ENCODE data around the gene YBX2.
"Not testable (repeated sequence)": the region's sequence is repeated elsewhere in the genome, so short reads cannot be mapped to it uniquely, and the experiment has no call there.

The YBX2 gene

DNA sequence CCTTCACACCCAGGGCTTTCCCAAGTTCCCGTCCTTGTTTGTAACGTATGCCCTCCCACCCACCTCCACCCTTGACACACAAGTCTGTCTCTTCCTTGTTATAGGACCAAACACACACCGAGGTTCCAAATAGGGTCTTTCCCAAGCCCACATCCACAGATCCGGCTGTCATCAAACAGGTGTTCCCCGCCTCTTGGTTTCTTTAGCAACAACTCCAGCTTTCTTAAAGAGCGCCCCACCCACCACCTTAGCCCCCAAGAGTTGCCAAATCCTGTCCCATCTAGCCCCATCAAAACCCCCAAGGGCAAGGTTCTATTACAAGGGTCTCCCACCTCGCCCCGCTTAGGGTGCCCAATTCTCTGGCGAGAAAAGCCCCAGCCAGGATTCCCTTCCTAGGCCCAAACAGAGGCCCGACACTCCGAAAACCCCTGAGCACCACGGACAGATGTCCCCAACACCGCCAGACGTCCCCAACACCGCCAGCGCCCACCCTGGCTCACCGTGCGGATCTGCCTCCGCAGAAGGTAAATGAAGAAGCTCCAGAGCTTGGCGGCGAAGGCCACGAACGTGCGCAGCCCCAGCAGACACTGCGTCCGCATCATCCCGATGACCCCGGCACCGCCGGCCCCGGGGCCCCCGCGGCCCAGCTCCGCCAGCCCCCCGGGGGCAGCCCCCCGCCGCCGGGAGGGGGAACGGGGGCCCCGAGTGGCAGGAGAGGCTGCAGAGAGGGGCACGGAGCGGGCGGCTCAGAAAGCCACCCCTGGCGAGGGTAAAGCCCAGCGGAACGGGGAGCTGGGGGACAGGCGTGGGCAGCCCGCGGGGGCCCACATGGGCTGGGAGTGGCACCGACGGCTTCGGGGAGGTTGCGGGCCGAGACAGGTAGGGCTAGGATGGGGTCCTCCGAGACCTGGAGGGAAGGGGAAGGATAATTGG is 43.5 kb downstream of the YBX2 start:
- H3K9me3 Mint-ChIP-seq: no peaks in the 10 kb centered on the region
- peaks cover 7% of the 10 kb centered on the region for H3K36me3 Mint-ChIP-seq
- peak overlapping the region; percentile 92 for H3K4me3 Mint-ChIP-seq
- H3K27ac Mint-ChIP-seq: peak overlapping the region; percentile 93
- H3K27me3 Mint-ChIP-seq: no peaks in the 10 kb centered on the region
- peaks cover 44% of the 10 kb centered on the region for H3K4me1 Mint-ChIP-seq

GRCh38 chr17:7249830-7250229 is 44.6 kb downstream of the YBX2 start:
- peaks cover 6% of the 10 kb centered on the region for H3K36me3 Mint-ChIP-seq
- no peaks in the 10 kb centered on the region for H3K27me3 Mint-ChIP-seq
- H3K27ac Mint-ChIP-seq: peak overlapping the region; percentile 59
- no peaks in the 10 kb centered on the region for H3K9me3 Mint-ChIP-seq
- H3K4me1 Mint-ChIP-seq: peaks cover 43% of the 10 kb centered on the region
- H3K4me3 Mint-ChIP-seq: peak overlapping the region; percentile 92

DNA sequence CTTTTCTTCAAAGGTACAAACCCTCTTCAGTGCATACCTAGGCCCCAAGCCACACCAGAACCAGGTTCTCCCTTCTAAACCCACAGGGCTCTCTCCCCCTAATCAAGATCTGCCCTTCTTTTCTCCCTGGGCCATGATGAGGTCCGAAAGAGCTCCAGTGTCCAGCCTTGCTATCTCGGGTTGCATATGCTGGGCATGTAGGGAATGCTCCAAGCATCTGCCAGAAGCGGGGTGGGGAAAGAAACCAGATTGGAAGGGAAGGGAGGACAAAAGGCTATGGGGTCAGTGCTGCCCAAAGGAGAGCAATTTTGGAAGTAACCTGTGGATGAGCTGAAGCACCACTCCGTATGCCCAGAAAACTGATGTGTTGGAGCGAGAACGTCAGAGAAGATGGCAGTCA is 45.2 kb downstream of the YBX2 start:
- Mint-ChIP-seq H3K27ac (peak overlapping the region; percentile 53), H3K4me1 (peaks cover 39% of the 10 kb centered on the region), H3K36me3 (peaks cover 4% of the 10 kb centered on the region)

DNA sequence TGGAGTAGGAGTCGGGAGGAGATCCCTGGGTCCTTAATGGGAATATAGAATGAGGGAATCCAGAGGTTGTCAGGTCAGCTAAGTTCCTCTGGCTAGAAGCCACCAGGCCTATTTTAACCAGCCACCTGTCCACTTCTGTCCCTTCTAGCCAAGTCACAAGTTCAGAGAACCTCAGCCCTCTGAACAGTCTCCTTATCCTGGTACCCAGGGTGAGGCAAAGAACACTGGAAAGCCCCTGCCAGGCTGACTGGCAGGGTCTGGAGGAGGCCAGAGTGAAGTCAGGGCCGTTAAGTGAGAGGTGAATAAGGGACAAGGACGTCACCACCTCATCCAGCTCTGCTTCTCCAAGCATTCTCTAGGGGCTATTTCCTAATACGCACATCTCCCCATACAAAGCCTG is 45.6 kb downstream of the YBX2 start:
- peak overlapping the region; percentile 92 for H3K4me3 Mint-ChIP-seq
- no peaks in the 10 kb centered on the region for H3K27me3 Mint-ChIP-seq
- H3K9me3 Mint-ChIP-seq: no peaks in the 10 kb centered on the region
- peaks cover 2% of the 10 kb centered on the region for H3K36me3 Mint-ChIP-seq
- H3K4me1 Mint-ChIP-seq: peaks cover 36% of the 10 kb centered on the region
- H3K27ac Mint-ChIP-seq: peak overlapping the region; percentile 55

More for the DNA sequence above, 45.2 kb downstream of the YBX2 start:
- no peaks in the 10 kb centered on the region for H3K9me3 Mint-ChIP-seq
- no peaks in the 10 kb centered on the region for H3K27me3 Mint-ChIP-seq
- peak overlapping the region; percentile 92 for H3K4me3 Mint-ChIP-seq

- no peak overlapping the region for H3K4me3 Mint-ChIP-seq
Observed at GRCh38 chr17:7246779-7247178, 47.7 kb downstream of the YBX2 start.

GRCh38 chr17:7243838-7244237 is 50.6 kb downstream of the YBX2 start:
- not testable (repeated sequence) for H3K27ac Mint-ChIP-seq, H3K4me3 Mint-ChIP-seq, H3K27me3 Mint-ChIP-seq, H3K36me3 Mint-ChIP-seq, H3K9me3 Mint-ChIP-seq
- H3K4me1 Mint-ChIP-seq: peaks cover 45% of the 10 kb centered on the region

More at GRCh38 chr17:7246779-7247178, 47.7 kb downstream of the YBX2 start:
- peaks cover 3% of the 10 kb centered on the region for H3K36me3 Mint-ChIP-seq
- H3K4me1 Mint-ChIP-seq: peaks cover 39% of the 10 kb centered on the region
- H3K27me3 Mint-ChIP-seq: no peaks in the 10 kb centered on the region
- no peaks in the 10 kb centered on the region for H3K9me3 Mint-ChIP-seq
- no peak overlapping the region for H3K27ac Mint-ChIP-seq

GRCh38 chr17:7243453-7243729 is 51.0 kb downstream of the YBX2 start:
- peak overlapping the region; percentile 95 for H3K27ac Mint-ChIP-seq
- no peaks in the 10 kb centered on the region for H3K27me3 Mint-ChIP-seq
- peak overlapping the region; percentile 90 for H3K4me3 Mint-ChIP-seq
- H3K9me3 Mint-ChIP-seq: no peaks in the 10 kb centered on the region
- peaks cover 41% of the 10 kb centered on the region for H3K4me1 Mint-ChIP-seq
- H3K36me3 Mint-ChIP-seq: peaks cover 9% of the 10 kb centered on the region

DNA sequence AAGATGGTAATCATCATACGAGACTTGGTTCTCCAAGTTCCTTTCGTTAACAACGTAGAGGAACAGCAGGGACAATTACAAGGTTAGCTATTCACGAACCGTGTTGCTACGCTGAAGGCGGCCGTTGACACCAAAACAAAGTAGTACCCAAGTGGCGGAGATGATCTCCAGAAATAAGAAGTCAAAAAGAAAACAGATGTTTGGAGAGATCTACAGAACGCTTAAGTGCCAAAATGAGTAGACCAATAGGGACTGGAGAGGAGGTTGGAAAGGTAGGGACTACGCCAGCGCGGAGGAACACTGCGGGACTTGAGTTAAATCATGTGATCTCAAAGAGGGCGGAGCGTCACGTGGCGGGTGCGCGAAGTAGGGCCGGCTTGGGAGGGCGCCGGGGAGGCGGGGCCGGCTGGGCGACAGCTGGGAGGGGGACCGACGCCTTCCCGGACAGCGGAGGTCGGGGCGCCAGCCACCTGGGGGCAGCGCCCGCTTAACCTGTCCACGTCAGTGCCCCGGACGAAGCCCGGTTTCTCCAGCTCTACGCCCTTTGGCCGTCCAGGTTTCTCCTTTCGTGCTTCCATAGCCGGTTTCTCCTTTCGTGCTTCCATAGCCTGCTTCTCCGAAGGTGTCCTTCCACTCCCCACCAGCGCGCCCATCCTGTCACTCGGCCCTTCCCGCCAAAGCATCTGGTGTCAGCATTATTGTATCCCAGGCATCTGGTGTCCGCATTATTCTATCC is 51.6 kb downstream of the YBX2 start:
- Mint-ChIP-seq H3K4me3 (peak overlapping the region; percentile 90), H3K27ac (peak overlapping the region; percentile 98), H3K9me3 (no peaks in the 10 kb centered on the region), H3K36me3 (peaks cover 9% of the 10 kb centered on the region), H3K4me1 (peaks cover 40% of the 10 kb centered on the region), H3K27me3 (no peaks in the 10 kb centered on the region)

- Mint-ChIP-seq H3K4me3 (peak within 1 kb of the TSS; percentile 90), H3K27ac (peak within 1 kb of the TSS; percentile 98), H3K9me3 (no peaks in the 10 kb centered on the region), H3K27me3 (no peaks in the 10 kb centered on the region), H3K4me1 (peaks cover 43% of the 10 kb centered on the region), H3K36me3 (peaks cover 10% of the 10 kb centered on the region)
Observed at GRCh38 chr17:7241783-7242716, 52.4 kb downstream of the YBX2 start, which contains the start of gene GABARAP. Gene GABARAP (minus strand): TSS chr17:7242449. CDS start chr17:7242330, 119 bp downstream.

GRCh38 chr17:7241090-7241733 is 53.2 kb downstream of the YBX2 start:
- Mint-ChIP-seq H3K36me3 (peaks cover 10% of the 10 kb centered on the region), H3K4me1 (peaks cover 43% of the 10 kb centered on the region), H3K27ac (peak overlapping the region; percentile 98), H3K9me3 (no peaks in the 10 kb centered on the region), H3K27me3 (no peaks in the 10 kb centered on the region), H3K4me3 (peak overlapping the region; percentile 90)

DNA sequence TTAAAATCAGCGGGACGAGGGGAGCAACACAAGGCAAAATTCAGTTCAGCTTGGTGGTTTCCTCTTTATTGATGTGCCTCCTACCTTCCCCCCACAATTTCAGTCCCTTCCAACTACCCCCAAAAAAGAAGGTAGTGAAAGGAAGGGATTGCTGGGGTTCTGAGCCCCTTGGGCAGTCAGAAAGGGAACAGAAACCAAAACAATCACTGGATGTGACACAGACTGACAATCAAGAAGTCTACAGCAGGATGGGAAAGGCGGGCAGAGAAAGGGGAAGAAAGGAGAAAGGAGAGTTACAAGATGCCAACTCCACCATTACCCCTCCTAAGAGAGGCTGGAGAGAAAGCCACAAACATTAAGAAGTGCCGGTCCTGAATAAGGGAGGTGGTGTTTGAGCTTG is 54.1 kb downstream of the YBX2 start:
- H3K27ac Mint-ChIP-seq: peak overlapping the region; percentile 81
- H3K4me1 Mint-ChIP-seq: peaks cover 51% of the 10 kb centered on the region
- H3K9me3 Mint-ChIP-seq: no peaks in the 10 kb centered on the region
- H3K36me3 Mint-ChIP-seq: peaks cover 10% of the 10 kb centered on the region
- H3K27me3 Mint-ChIP-seq: no peaks in the 10 kb centered on the region
- H3K4me3 Mint-ChIP-seq: peak overlapping the region; percentile 90

DNA sequence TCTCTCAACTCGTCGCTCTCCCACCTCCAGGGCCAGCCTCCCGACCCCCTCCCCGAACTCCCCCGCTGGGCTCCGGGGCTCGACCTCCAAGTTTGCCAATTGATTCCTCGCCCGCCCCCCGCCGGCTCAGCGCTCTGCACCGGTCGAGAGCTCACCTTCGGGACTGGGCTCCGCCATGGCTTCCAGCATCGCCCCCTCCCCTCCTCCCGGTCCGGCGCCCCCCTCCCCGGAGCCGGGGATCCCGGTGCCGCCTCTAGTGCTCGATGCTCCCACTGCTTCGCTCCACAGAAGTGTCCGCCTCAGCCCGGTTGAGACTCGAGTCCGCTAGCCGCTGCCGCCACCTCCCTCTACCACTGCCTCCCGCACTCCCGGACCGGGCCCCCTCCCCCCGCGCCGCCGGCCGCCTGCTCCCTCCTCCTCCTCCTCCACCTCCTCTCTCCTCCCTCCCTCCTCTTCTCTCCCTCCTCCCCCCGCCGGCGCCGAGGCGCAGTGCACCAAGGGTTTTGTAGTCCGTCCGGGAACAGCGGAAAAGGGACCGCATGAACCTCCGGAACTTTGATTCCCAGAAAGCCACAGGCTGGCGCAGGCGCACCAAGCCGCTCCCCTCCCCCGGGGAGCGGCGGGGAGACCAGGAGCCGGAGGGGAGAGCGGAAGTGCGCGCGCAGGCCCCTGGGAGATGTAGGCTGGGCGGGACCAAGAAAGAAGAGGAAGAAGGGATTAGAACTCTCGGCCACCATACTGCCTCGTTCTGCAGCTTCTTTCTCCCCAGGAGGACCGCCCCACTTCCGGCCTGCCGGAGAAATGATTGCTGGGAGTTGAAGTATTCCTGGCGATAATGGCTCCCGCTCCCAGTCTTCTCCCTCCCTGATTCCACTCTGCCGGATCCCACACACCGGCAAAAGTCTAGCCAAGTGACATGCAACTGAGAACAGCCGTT is 55.1 kb downstream of the YBX2 start, which contains the start of gene PHF23:
PHF23 (minus strand) TSS at position 367 of the 937 bp plus-strand sequence; CDS start at position 189, 178 bp downstream.
- peaks cover 13% of the 10 kb centered on the region for H3K36me3 Mint-ChIP-seq
- no peaks in the 10 kb centered on the region for H3K9me3 Mint-ChIP-seq
- peak within 1 kb of the TSS; percentile 90 for H3K4me3 Mint-ChIP-seq
- H3K27ac Mint-ChIP-seq: peak within 1 kb of the TSS; percentile 94
- H3K27me3 Mint-ChIP-seq: no peaks in the 10 kb centered on the region
- H3K4me1 Mint-ChIP-seq: peaks cover 57% of the 10 kb centered on the region

GRCh38 chr17:7238420-7239090 is 55.9 kb downstream of the YBX2 start:
- peak overlapping the region; percentile 94 for H3K27ac Mint-ChIP-seq
- H3K4me3 Mint-ChIP-seq: peak overlapping the region; percentile 90
- H3K36me3 Mint-ChIP-seq: peaks cover 13% of the 10 kb centered on the region
- no peaks in the 10 kb centered on the region for H3K27me3 Mint-ChIP-seq
- H3K4me1 Mint-ChIP-seq: peaks cover 60% of the 10 kb centered on the region
- H3K9me3 Mint-ChIP-seq: no peaks in the 10 kb centered on the region
